ENCODE results near the gene FBXL17.

GRCh38 chr5:108094800-108095199 lies 287.1 kb downstream of the FBXL17 start:
- TF ChIP-seq EZH2 (IDR thresholded peaks at IDR 0.05; ENCODE audit: insufficient read depth, poor library complexity, severe bottlenecking): no peak
- TF ChIP-seq EZH2phosphoT487 (IDR thresholded peaks at IDR 0.05; ENCODE audit: insufficient read depth, low read depth): no peak

Measured in GM23248 (cell line).